ENCODE results near the gene ADGRL3.

DNA sequence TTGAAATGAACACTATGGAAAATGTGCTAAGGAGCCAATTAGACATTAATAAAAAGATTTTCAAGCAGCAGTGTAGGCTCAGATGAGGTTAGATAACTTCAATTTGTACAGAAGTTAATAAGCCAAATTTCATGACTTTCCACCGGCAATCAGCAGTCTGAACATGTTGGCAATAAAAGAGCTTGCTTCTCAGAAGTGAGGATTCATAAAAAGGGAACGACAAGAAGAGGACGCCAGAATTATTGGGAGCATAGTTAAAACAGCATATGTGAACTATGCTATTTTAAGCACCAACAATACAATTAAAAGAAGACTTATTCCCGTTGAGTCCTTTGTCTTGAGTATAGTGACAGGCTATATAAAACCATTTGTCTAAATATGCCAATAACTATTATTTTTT lies 785.3 kb downstream of the ADGRL3 start:
- TF ChIP-seq ZFP69B (tag by site-specific recombination; IDR thresholded peaks at IDR 0.05) (no peak), ZNF624 (tag by site-specific recombination; IDR thresholded peaks at IDR 0.05) (no peak), KLF16 (tag by site-specific recombination; IDR thresholded peaks at IDR 0.05) (no peak), ZNF202 (tag by site-specific recombination; IDR thresholded peaks at IDR 0.05; ENCODE audit: borderline replicate concordance) (no peak), ZNF600 (tag by site-specific recombination; IDR thresholded peaks at IDR 0.05) (no peak), ZNF677 (tag by site-specific recombination; IDR thresholded peaks at IDR 0.05) (no peak), ZNF174 (tag by site-specific recombination; IDR thresholded peaks at IDR 0.05) (no peak)
- TF ChIP-seq, protein P1, sequence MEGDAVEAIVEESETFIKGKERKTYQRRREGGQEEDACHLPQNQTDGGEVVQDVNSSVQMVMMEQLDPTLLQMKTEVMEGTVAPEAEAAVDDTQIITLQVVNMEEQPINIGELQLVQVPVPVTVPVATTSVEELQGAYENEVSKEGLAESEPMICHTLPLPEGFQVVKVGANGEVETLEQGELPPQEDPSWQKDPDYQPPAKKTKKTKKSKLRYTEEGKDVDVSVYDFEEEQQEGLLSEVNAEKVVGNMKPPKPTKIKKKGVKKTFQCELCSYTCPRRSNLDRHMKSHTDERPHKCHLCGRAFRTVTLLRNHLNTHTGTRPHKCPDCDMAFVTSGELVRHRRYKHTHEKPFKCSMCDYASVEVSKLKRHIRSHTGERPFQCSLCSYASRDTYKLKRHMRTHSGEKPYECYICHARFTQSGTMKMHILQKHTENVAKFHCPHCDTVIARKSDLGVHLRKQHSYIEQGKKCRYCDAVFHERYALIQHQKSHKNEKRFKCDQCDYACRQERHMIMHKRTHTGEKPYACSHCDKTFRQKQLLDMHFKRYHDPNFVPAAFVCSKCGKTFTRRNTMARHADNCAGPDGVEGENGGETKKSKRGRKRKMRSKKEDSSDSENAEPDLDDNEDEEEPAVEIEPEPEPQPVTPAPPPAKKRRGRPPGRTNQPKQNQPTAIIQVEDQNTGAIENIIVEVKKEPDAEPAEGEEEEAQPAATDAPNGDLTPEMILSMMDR (tag by site-specific recombination; IDR thresholded peaks at IDR 0.05), result no peak
- TF ChIP-seq, protein P2, sequence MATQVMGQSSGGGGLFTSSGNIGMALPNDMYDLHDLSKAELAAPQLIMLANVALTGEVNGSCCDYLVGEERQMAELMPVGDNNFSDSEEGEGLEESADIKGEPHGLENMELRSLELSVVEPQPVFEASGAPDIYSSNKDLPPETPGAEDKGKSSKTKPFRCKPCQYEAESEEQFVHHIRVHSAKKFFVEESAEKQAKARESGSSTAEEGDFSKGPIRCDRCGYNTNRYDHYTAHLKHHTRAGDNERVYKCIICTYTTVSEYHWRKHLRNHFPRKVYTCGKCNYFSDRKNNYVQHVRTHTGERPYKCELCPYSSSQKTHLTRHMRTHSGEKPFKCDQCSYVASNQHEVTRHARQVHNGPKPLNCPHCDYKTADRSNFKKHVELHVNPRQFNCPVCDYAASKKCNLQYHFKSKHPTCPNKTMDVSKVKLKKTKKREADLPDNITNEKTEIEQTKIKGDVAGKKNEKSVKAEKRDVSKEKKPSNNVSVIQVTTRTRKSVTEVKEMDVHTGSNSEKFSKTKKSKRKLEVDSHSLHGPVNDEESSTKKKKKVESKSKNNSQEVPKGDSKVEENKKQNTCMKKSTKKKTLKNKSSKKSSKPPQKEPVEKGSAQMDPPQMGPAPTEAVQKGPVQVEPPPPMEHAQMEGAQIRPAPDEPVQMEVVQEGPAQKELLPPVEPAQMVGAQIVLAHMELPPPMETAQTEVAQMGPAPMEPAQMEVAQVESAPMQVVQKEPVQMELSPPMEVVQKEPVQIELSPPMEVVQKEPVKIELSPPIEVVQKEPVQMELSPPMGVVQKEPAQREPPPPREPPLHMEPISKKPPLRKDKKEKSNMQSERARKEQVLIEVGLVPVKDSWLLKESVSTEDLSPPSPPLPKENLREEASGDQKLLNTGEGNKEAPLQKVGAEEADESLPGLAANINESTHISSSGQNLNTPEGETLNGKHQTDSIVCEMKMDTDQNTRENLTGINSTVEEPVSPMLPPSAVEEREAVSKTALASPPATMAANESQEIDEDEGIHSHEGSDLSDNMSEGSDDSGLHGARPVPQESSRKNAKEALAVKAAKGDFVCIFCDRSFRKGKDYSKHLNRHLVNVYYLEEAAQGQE (tag by site-specific recombination; IDR thresholded peaks at IDR 0.05), result no peak
- TF ChIP-seq, protein P3, sequence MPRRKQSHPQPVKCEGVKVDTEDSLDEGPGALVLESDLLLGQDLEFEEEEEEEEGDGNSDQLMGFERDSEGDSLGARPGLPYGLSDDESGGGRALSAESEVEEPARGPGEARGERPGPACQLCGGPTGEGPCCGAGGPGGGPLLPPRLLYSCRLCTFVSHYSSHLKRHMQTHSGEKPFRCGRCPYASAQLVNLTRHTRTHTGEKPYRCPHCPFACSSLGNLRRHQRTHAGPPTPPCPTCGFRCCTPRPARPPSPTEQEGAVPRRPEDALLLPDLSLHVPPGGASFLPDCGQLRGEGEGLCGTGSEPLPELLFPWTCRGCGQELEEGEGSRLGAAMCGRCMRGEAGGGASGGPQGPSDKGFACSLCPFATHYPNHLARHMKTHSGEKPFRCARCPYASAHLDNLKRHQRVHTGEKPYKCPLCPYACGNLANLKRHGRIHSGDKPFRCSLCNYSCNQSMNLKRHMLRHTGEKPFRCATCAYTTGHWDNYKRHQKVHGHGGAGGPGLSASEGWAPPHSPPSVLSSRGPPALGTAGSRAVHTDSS (tag by site-specific recombination; IDR thresholded peaks at IDR 0.05), result no peak

All from HEK293 (cell line).